Tibial nerve (tissue), 4 donors: ENCODE results near the gene HLA-DRB1. TPM values are rescaled to one million over a fixed set of nuclear protein-coding genes. Genes with fewer than 3 reads are reported as not detected.

ENCODE experiments used
- DNase-seq, 2 donors: peaks; one replicate each; pipeline ENCODE4 v3.0.0-alpha.2; 2019; ENCODE audit warnings: low spot score in 2 of 2
- H3K27ac ChIP-seq, 4 donors: fragments of 200-600 bp; sonication (generic) in 3 of 4; one replicate each; pipeline ENCODE4 v1.5.1; 2017 to 2019; ENCODE audit warnings: mild to moderate bottlenecking in 1 of 4
- H3K27me3 ChIP-seq, 2 donors: fragments of 200-600 bp; sonication (generic) in 1 of 2; one replicate each; pipeline versions ENCODE4 v1.5.1 to v1.6.0; 2017 to 2019
- H3K36me3 ChIP-seq, 3 donors: fragments of 200-600 bp; sonication (generic); one replicate each; pipeline ENCODE4 v1.5.1; 2018 to 2019
- H3K4me1 ChIP-seq, 4 donors: fragments of 200-600 bp; sonication (generic) in 3 of 4; one replicate each; pipeline ENCODE4 v1.5.1; 2017 to 2019
- H3K4me3 ChIP-seq, 4 donors: fragments of 200-600 bp; sonication (generic) in 3 of 4; one replicate each; pipeline ENCODE4 v1.5.1; 2017 to 2019; ENCODE audit warnings: mild to moderate bottlenecking in 1 of 4, moderate library complexity in 1 of 4
- H3K9me3 ChIP-seq, 4 donors: fragments of 200-600 bp; sonication (generic) in 3 of 4; one replicate each; pipeline ENCODE4 v1.5.1; 2017 to 2019
- CTCF ChIP-seq, 5 experiments: fragments of 200-600 bp in 3 of 5; fragments of 450-650 bp in 2 of 5; sonication (generic) in 3 of 5; IDR thresholded peaks; one replicate each; pipeline ENCODE4 v1.5.1; 2016 to 2019; ENCODE audit warnings: antibody characterized with exemption in 5 of 5, mild to moderate bottlenecking in 3 of 5, moderate library complexity in 2 of 5
- EP300 ChIP-seq, 2 donors: sonication (generic); formaldehyde crosslinking; IDR thresholded peaks; one replicate each; pipeline ENCODE4 v1.6.1; 2017; ENCODE audit warnings: antibody characterized with exemption in 2 of 2, mild to moderate bottlenecking in 1 of 2
- POLR2A ChIP-seq, 2 donors: fragments of 450-650 bp; IDR thresholded peaks; one replicate each; pipeline ENCODE4 v1.6.1; 2017; ENCODE audit warnings: antibody characterized with exemption in 2 of 2, mild to moderate bottlenecking in 2 of 2, moderate library complexity in 2 of 2
- WGBS, 2 donors: methylation state at CpG; one replicate each; pipeline ENCODE4 v1.1.5; 2018; 5-methylcytosine and 5-hydroxymethylcytosine counted together
- total RNA-seq, 4 donors: library from RNA; depleted of rRNA; stranded (reverse); fragments of >200 nt; gene quantifications; one replicate each; pipeline ENCODE4 v1.1.0, GENCODE V29; 2016

Gene HLA-DRB1
- total RNA-seq, 4 donors from 2014 or later, result 40.2 to 94.8 (median 64.3) TPM

GRCh38 chr6:32614366-32615081 is 24.9 kb upstream of the HLA-DRB1 start:
- 0 to 17% methylated on average over 1 of the region's 1 CpG for WGBS, 2 donors
- H3K4me3 ChIP-seq, result no peak overlapping the region
- no peaks in the 10 kb centered on the region for H3K36me3 ChIP-seq
- no peaks in the 10 kb centered on the region for H3K4me1 ChIP-seq
- no peak for TF ChIP-seq CTCF (IDR thresholded peaks at IDR 0.05)
- TF ChIP-seq EP300 (IDR thresholded peaks at IDR 0.05), result no peak
- no peak for TF ChIP-seq POLR2A (IDR thresholded peaks at IDR 0.05)
- DNase-seq, result no peak
- H3K9me3 ChIP-seq, result no peaks in the 10 kb centered on the region
- H3K27ac ChIP-seq, result no peak overlapping the region
- H3K27me3 ChIP-seq, result no peaks in the 10 kb centered on the region

- TF ChIP-seq POLR2A (IDR thresholded peaks at IDR 0.05), result no peak
- no peak for TF ChIP-seq EP300 (IDR thresholded peaks at IDR 0.05)
- TF ChIP-seq CTCF (IDR thresholded peaks at IDR 0.05), result no peak
- DNase-seq, result no peak
- no peak overlapping the region for H3K4me3 ChIP-seq
- no peaks in the 10 kb centered on the region for H3K36me3 ChIP-seq
- 8 to 27% methylated on average over 6 of the region's 6 CpGs for WGBS, 2 donors
- no peaks in the 10 kb centered on the region for H3K27me3 ChIP-seq
- H3K27ac ChIP-seq, result no peak overlapping the region
- H3K4me1 ChIP-seq, result no peaks in the 10 kb centered on the region
- no peaks in the 10 kb centered on the region for H3K9me3 ChIP-seq
These were observed 23.8 kb upstream of the HLA-DRB1 start for GRCh38 chr6:32613475-32613874.

GRCh38 chr6:32610682-32611296 is 21.1 kb upstream of the HLA-DRB1 start:
- H3K9me3 ChIP-seq, result no peaks in the 10 kb centered on the region
- no peaks in the 10 kb centered on the region for H3K27me3 ChIP-seq
- WGBS, 2 donors, result 15 to 18% methylated on average over 3 of the region's 3 CpGs
- no peak overlapping the region for H3K4me3 ChIP-seq
- H3K4me1 ChIP-seq, result no peaks in the 10 kb centered on the region
- no peak for TF ChIP-seq CTCF (IDR thresholded peaks at IDR 0.05)
- no peak for TF ChIP-seq POLR2A (IDR thresholded peaks at IDR 0.05)
- TF ChIP-seq EP300 (IDR thresholded peaks at IDR 0.05), result no peak
- no peak for DNase-seq
- H3K36me3 ChIP-seq, result no peaks in the 10 kb centered on the region
- H3K27ac ChIP-seq, result peak overlapping the region in 1 of 4 donors; percentile 58

- Histone ChIP-seq H3K9me3 (no peaks in the 10 kb centered on the region), H3K4me1 (no peaks in the 10 kb centered on the region), H3K36me3 (no peaks in the 10 kb centered on the region), H3K4me3 (peak overlapping the region in 1 of 4 donors; percentile 31), H3K27me3 (no peaks in the 10 kb centered on the region), H3K27ac (peak overlapping the region in 2 of 4 donors; percentile 58 to 73)
- no peak for TF ChIP-seq CTCF (IDR thresholded peaks at IDR 0.05)
- no peak for TF ChIP-seq EP300 (IDR thresholded peaks at IDR 0.05)
- TF ChIP-seq POLR2A (IDR thresholded peaks at IDR 0.05), result no peak
- WGBS, 2 donors, result 2 to 14% methylated on average over 8 of the region's 8 CpGs
- peak in 1 of 2 donors; percentile 19 for DNase-seq
These were observed 20.3 kb upstream of the HLA-DRB1 start for GRCh38 chr6:32609731-32610640.
